HG02870 (cell line): ENCODE results near the gene PIEZO1.

Source experiments
- ATAC-seq: cut with Tn5 transposase; IDR thresholded peaks from one replicate; pipeline ENCODE4 v1.9.1; 2021; ENCODE audit warnings: mild to moderate bottlenecking, moderate library complexity; ENCODE audit not compliant: unreplicated experiment

PIEZO1 gene

GRCh38 chr16:88723507-88723887, 61.5 kb downstream of the PIEZO1 start:
- ATAC-seq: no peak

GRCh38 chr16:88722784-88723506, 62.1 kb downstream of the PIEZO1 start:
- no peak for ATAC-seq

GRCh38 chr16:88721815-88722755, 62.9 kb downstream of the PIEZO1 start:
- no peak for ATAC-seq

GRCh38 chr16:88721236-88721635, 63.8 kb downstream of the PIEZO1 start:
- ATAC-seq: no peak

GRCh38 chr16:88720396-88720970, 64.5 kb downstream of the PIEZO1 start:
- no peak for ATAC-seq

GRCh38 chr16:88719933-88720296, 65.1 kb downstream of the PIEZO1 start:
- no peak for ATAC-seq

- ATAC-seq: no peak
Measured at GRCh38 chr16:88719267-88719932, 65.6 kb downstream of the PIEZO1 start.

GRCh38 chr16:88718178-88718577, 66.8 kb downstream of the PIEZO1 start:
- ATAC-seq: no peak

GRCh38 chr16:88716601-88717001, 68.4 kb downstream of the PIEZO1 start:
- no peak for ATAC-seq

- no peak for ATAC-seq
Measured at GRCh38 chr16:88716201-88716600, 68.8 kb downstream of the PIEZO1 start.

GRCh38 chr16:88715312-88716190, 69.5 kb downstream of the PIEZO1 start:
- no peak for ATAC-seq

GRCh38 chr16:88714420-88715302, 70.4 kb downstream of the PIEZO1 start:
- ATAC-seq: no peak

- no peak for ATAC-seq
Measured at GRCh38 chr16:88713568-88714419, 71.2 kb downstream of the PIEZO1 start.

- ATAC-seq: no peak
Measured at GRCh38 chr16:88713054-88713453, 72.0 kb downstream of the PIEZO1 start.

- no peak for ATAC-seq
Measured at GRCh38 chr16:88712362-88712979, 72.5 kb downstream of the PIEZO1 start.

GRCh38 chr16:88711750-88712340, 73.2 kb downstream of the PIEZO1 start:
- ATAC-seq: no peak

GRCh38 chr16:88710556-88710955, 74.5 kb downstream of the PIEZO1 start:
- no peak for ATAC-seq
